DND-41 (cell line): ENCODE measurements around the gene PFDN2.

Experiments used
- EZH2 ChIP-seq: IDR thresholded peaks from 3 replicates; pipeline ENCODE4 v1.6.1; 2012; ENCODE audit warnings: borderline replicate concordance, low read depth, mild to moderate bottlenecking, moderate library complexity, low read length, inconsistent platforms; ENCODE audit not compliant: severe bottlenecking
- TF ChIP-seq, protein P1 (sequence below): IDR thresholded peaks from 2 replicates; pipeline ENCODE4 v1.5.1; 2012; ENCODE audit warnings: borderline replicate concordance, low read length, moderate library complexity, mild to moderate bottlenecking; ENCODE audit not compliant: poor library complexity, severe bottlenecking; ENCODE audit errors: extremely low read depth

DNA sequence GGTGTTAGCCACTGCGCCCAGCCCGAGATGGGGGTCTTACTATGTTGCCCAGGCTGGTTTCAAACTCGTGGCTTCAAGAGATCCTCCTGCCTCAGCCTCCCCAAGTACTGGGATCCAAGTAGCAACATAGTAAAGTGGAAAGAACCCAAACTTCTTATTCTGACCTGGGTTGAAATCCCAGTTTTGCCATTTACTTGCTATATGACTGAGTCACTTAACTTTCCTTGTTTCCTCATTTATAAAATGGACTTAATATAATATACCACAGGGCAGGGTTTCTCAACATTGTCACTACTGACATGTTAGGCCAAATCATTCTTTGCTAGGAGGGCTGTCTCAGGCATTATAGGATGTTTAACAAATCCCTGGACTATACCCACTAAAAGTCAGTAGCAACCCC is 6.7 kb downstream of the PFDN2 start:
- TF ChIP-seq, protein P1, sequence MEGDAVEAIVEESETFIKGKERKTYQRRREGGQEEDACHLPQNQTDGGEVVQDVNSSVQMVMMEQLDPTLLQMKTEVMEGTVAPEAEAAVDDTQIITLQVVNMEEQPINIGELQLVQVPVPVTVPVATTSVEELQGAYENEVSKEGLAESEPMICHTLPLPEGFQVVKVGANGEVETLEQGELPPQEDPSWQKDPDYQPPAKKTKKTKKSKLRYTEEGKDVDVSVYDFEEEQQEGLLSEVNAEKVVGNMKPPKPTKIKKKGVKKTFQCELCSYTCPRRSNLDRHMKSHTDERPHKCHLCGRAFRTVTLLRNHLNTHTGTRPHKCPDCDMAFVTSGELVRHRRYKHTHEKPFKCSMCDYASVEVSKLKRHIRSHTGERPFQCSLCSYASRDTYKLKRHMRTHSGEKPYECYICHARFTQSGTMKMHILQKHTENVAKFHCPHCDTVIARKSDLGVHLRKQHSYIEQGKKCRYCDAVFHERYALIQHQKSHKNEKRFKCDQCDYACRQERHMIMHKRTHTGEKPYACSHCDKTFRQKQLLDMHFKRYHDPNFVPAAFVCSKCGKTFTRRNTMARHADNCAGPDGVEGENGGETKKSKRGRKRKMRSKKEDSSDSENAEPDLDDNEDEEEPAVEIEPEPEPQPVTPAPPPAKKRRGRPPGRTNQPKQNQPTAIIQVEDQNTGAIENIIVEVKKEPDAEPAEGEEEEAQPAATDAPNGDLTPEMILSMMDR, result no peak
- no peak for TF ChIP-seq EZH2
